Cardiac muscle cell (in vitro differentiated cells and primary cell): ENCODE data around the gene CFAP20. TPM values are rescaled to one million over a fixed set of nuclear protein-coding genes. Genes with fewer than 3 reads are reported as not detected.

ENCODE experiments used
- DNase-seq, 2 donors: peaks; one replicate each; pipeline versions ENCODE4 v3.0.0 to v3.0.0-alpha.2; 2010 to 2017; ENCODE audit warnings: low read depth in 1 of 2, low spot score in 1 of 2
- H3K27ac ChIP-seq: fragments of 200-600 bp; sonication (generic); 2 replicates; pipeline ENCODE4 v1.5.1; 2016
- H3K27me3 ChIP-seq: fragments of 200-600 bp; sonication (generic); 2 replicates; pipeline ENCODE4 v1.6.0; 2016; ENCODE audit warnings: control low read depth
- H3K36me3 ChIP-seq: fragments of 200-600 bp; sonication (generic); 2 replicates; pipeline ENCODE4 v1.5.1; 2016; ENCODE audit warnings: control low read depth
- H3K4me1 ChIP-seq: fragments of 200-600 bp; sonication (generic); 2 replicates; pipeline ENCODE4 v1.8.1; 2017; ENCODE audit warnings: low read depth, mild to moderate bottlenecking, mixed run types
- H3K4me3 ChIP-seq: fragments of 200-600 bp; sonication (generic); 2 replicates; pipeline ENCODE4 v1.5.1; 2016; ENCODE audit warnings: mild to moderate bottlenecking
- H3K9me3 ChIP-seq: fragments of 200-600 bp; sonication (generic); 2 replicates; pipeline ENCODE4 v1.5.1; 2017; ENCODE audit warnings: low read depth, mild to moderate bottlenecking, control low read depth
- polyA plus RNA-seq: library from polyadenylated mRNA; unstranded; fragments of >200 nt; fragmentation: Nextera tagmentation; extraction: Ambion mirVana; gene quantifications from 2 replicates; pipeline ENCODE4 v1.2.1, GENCODE V29; 2016
- total RNA-seq: library from RNA; depleted of rRNA; stranded (reverse); fragments of >200 nt; gene quantifications from 2 replicates; pipeline ENCODE4 v1.2.3, GENCODE V29; 2016
- TF ChIP-seq, protein P1 (sequence below): IDR thresholded peaks from 2 replicates; pipeline ENCODE4 v1.5.1; 2012; ENCODE audit warnings: low read depth, mild to moderate bottlenecking, low read length

CFAP20 gene
- total and polyA plus RNA-seq, 2 experiments from 2014 or later: 137 to 154 TPM

DNA sequence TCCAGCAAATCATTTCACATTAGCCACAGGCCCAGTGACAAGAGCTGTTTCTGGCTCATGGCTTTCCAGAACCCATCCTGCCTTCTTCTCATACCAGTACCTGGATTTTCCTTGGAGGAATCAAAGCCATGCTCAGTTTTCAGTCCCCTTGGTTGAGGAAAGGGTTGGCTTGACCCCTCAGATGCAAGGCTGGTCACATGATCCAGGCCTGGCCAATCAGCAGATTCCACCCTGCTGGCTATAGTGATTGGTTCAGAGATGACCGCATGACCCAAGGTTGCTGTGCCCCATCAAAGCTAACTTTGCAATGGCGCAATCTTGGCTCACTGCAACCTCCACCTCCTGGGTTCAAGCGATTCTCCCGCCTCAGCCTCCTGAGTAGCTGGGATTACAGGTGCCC lies 58.6 kb downstream of the CFAP20 start:
- H3K36me3 ChIP-seq: no peaks in the 10 kb centered on the region
- no peak overlapping the region for H3K4me3 ChIP-seq
- no peaks in the 10 kb centered on the region for H3K4me1 ChIP-seq
- no peaks in the 10 kb centered on the region for H3K9me3 ChIP-seq
- no peak overlapping the region for H3K27ac ChIP-seq
- TF ChIP-seq, protein P1, sequence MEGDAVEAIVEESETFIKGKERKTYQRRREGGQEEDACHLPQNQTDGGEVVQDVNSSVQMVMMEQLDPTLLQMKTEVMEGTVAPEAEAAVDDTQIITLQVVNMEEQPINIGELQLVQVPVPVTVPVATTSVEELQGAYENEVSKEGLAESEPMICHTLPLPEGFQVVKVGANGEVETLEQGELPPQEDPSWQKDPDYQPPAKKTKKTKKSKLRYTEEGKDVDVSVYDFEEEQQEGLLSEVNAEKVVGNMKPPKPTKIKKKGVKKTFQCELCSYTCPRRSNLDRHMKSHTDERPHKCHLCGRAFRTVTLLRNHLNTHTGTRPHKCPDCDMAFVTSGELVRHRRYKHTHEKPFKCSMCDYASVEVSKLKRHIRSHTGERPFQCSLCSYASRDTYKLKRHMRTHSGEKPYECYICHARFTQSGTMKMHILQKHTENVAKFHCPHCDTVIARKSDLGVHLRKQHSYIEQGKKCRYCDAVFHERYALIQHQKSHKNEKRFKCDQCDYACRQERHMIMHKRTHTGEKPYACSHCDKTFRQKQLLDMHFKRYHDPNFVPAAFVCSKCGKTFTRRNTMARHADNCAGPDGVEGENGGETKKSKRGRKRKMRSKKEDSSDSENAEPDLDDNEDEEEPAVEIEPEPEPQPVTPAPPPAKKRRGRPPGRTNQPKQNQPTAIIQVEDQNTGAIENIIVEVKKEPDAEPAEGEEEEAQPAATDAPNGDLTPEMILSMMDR: no peak
- no peaks in the 10 kb centered on the region for H3K27me3 ChIP-seq
- DNase-seq: no peak

Other genes starting within 250 kb of the CFAP20 start
- not detected in 2 replicates for gene CNGB1, start 158.3 kb downstream of the CFAP20 start, total RNA-seq
- gene CNGB1, start 158.3 kb downstream of the CFAP20 start, polyA plus RNA-seq: not detected in 2 replicates
- gene ZNF319, start 128.7 kb downstream of the CFAP20 start, total RNA-seq: 11.6 and 12.4 TPM in 2 replicates
- gene ZNF319, start 128.7 kb downstream of the CFAP20 start, polyA plus RNA-seq: 12.3 and 13.3 TPM in 2 replicates
- gene USB1, start 128.0 kb downstream of the CFAP20 start, total RNA-seq: 41.4 and 48.3 TPM in 2 replicates
- 40.2 and 60.8 TPM in 2 replicates for gene USB1, start 128.0 kb downstream of the CFAP20 start, polyA plus RNA-seq
- 391 and 473 TPM in 2 replicates for gene MMP15, start 103.6 kb downstream of the CFAP20 start, total RNA-seq
- gene MMP15, start 103.6 kb downstream of the CFAP20 start, polyA plus RNA-seq: 317 and 388 TPM in 2 replicates
- 35.5 and 44.3 TPM in 2 replicates for gene CSNK2A2, start 68.7 kb upstream of the CFAP20 start, total RNA-seq
- 26.7 and 35.9 TPM in 2 replicates for gene CSNK2A2, start 68.7 kb upstream of the CFAP20 start, polyA plus RNA-seq
- not detected in 2 replicates for gene PRSS54, start 165.6 kb upstream of the CFAP20 start, total RNA-seq
- gene PRSS54, start 165.6 kb upstream of the CFAP20 start, polyA plus RNA-seq: not detected in 2 replicates